Liver (tissue), 3 donors: ENCODE measurements around the gene FBXW4.

Experiments
- ATF3 ChIP-seq: IDR thresholded peaks from 2 replicates; pipeline ENCODE4 v1.6.1; 2016; ENCODE audit warnings: antibody characterized with exemption
- CTCF ChIP-seq: fragments of 150-350 bp; IDR thresholded peaks from 2 replicates; pipeline ENCODE4 v1.5.1; 2017; ENCODE audit warnings: improper control_type of control experiment, low read depth, low read length; ENCODE audit not compliant: missing input control
- HNF4A ChIP-seq, 2 donors: conservative IDR thresholded peaks; 2 replicates each; pipeline ENCODE4 v1.6.1; 2016; ENCODE audit warnings: antibody characterized with exemption in 2 of 2, mild to moderate bottlenecking in 2 of 2
- HNF4G ChIP-seq: IDR thresholded peaks from 2 replicates; pipeline ENCODE4 v1.6.1; 2016; ENCODE audit warnings: antibody characterized with exemption
- JUND ChIP-seq, 2 donors: IDR thresholded peaks; 2 replicates each; pipeline ENCODE4 v1.6.1; 2016; ENCODE audit warnings: antibody characterized with exemption in 2 of 2
- MAX ChIP-seq: IDR thresholded peaks from 2 replicates; pipeline ENCODE4 v1.6.1; 2016; ENCODE audit warnings: antibody characterized with exemption
- RAD21 ChIP-seq, 2 donors: IDR thresholded peaks; 2 replicates each; pipeline ENCODE4 v1.6.1; 2016; ENCODE audit warnings: antibody characterized with exemption in 2 of 2, mild to moderate bottlenecking in 2 of 2
- REST ChIP-seq: IDR thresholded peaks from 2 replicates; pipeline ENCODE4 v1.6.1; 2016; ENCODE audit warnings: antibody characterized with exemption, mild to moderate bottlenecking
- SP1 ChIP-seq: IDR thresholded peaks from 2 replicates; pipeline ENCODE4 v1.6.1; 2018; ENCODE audit warnings: antibody characterized with exemption, mild to moderate bottlenecking
- YY1 ChIP-seq: IDR thresholded peaks from 2 replicates; pipeline ENCODE4 v1.6.1; 2016; ENCODE audit warnings: antibody characterized with exemption, mild to moderate bottlenecking
- TF ChIP-seq, protein P1 (sequence below): IDR thresholded peaks from 2 replicates; pipeline ENCODE4 v1.6.1; 2016; ENCODE audit warnings: antibody characterized with exemption
- donor health status: healthy.
- donor health status: healthy.

DNA sequence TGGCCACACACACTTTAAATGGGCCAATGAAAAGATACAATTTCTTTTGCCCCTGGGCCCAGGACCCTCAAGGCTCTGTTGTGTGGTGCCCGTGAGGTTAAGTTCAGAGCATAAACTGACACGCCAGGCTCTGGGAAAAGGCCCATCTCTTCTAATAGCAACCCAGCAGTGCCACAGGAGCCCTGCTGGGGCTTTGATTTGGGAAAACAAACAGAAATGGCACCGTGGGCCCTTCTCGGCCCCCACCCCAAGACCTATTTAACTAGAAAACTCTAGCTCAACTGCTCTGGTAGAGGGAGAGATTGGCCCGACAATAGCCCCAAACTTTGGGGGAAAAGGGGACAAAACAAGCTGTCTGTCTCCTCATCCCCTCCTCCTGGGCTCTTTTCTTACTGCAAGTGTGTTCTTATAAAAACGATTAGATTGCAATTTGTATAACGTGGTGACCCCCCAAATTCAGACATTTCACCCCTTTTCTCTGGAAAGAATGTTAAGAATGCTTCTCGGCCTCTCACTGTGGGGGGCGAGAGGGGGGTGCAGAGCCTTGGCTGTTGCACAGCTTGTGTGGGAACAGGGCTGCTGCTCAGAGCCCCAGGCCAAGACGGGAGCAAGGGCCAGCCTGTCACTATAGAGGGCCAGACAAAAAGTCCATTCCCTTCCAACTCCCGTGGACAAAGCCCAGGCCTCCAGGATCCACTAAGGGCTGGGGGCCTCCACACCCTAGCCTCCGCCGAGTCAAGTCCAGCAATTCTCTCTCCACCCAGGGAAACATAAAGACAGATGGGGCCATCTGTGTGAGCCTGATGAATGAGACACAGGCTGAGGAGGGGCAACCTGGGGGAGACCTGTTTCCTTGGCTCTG lies 80.1 kb downstream of the FBXW4 start:
- TF ChIP-seq, protein P1, sequence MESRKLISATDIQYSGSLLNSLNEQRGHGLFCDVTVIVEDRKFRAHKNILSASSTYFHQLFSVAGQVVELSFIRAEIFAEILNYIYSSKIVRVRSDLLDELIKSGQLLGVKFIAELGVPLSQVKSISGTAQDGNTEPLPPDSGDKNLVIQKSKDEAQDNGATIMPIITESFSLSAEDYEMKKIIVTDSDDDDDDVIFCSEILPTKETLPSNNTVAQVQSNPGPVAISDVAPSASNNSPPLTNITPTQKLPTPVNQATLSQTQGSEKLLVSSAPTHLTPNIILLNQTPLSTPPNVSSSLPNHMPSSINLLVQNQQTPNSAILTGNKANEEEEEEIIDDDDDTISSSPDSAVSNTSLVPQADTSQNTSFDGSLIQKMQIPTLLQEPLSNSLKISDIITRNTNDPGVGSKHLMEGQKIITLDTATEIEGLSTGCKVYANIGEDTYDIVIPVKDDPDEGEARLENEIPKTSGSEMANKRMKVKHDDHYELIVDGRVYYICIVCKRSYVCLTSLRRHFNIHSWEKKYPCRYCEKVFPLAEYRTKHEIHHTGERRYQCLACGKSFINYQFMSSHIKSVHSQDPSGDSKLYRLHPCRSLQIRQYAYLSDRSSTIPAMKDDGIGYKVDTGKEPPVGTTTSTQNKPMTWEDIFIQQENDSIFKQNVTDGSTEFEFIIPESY, result no peak
- TF ChIP-seq CTCF (no peak), MAX (no peak), RAD21 (IDR thresholded peaks at IDR 0.05) (no peak), SP1 (no peak), REST (no peak), ATF3 (no peak), YY1 (no peak), JUND (IDR thresholded peaks at IDR 0.05) (no peak), HNF4G (no peak), HNF4A (conservative IDR thresholded peaks at IDR 0.05) (no peak)
